Body of pancreas (tissue), 4 donors: ENCODE measurements around the gene SLC35A1. TPM values are rescaled to one million over a fixed set of nuclear protein-coding genes. Genes with fewer than 3 reads are reported as not detected.
A peak's percentile ranks its signal among the peaks of the same experiment; 100 is the strongest.

Experiments used
- ATAC-seq: fragments of 150-250 bp; one replicate; pipeline ENCODE4 v1.9.1; 2016
- DNase-seq, 4 donors: peaks; one replicate each; pipeline ENCODE4 v3.0.0-alpha.2; 2019
- H3K27ac ChIP-seq, 4 donors: fragments of 200-600 bp; sonication (generic); 1 replicate in 3 of 4; 2 replicates in 1 of 4; pipeline versions ENCODE4 v1.5.1 to v1.6.1; 2016 to 2019; ENCODE audit warnings: mild to moderate bottlenecking in 1 of 4, mixed read lengths in 1 of 4, moderate library complexity in 1 of 4
- H3K27me3 ChIP-seq, 2 donors: fragments of 200-600 bp; sonication (generic); one replicate each; pipeline ENCODE4 v1.6.0; 2016; ENCODE audit warnings: mild to moderate bottlenecking in 1 of 2
- H3K36me3 ChIP-seq, 2 donors: fragments of 200-600 bp; sonication (generic); replicated peaks in 1 of 2; 2 replicates each; pipeline ENCODE4 v1.5.1; 2016; ENCODE audit warnings: low read depth in 2 of 2; ENCODE audit not compliant: insufficient read depth in 1 of 2
- H3K4me1 ChIP-seq: fragments of 200-600 bp; sonication (generic); one replicate; pipeline ENCODE4 v1.6.0; 2016
- H3K4me3 ChIP-seq, 2 donors: fragments of 200-600 bp; sonication (generic); 1 replicate in 1 of 2; 2 replicates in 1 of 2; pipeline ENCODE4 v1.5.1; 2016 to 2019
- H3K9me3 ChIP-seq, 3 donors: fragments of 200-600 bp; sonication (generic); 1 replicate in 2 of 3; 2 replicates in 1 of 3; pipeline ENCODE4 v1.5.1; 2016
- POLR2A ChIP-seq, 3 donors: fragments of 450-650 bp; IDR thresholded peaks; one replicate each; pipeline ENCODE4 v1.6.1; 2016; ENCODE audit warnings: antibody characterized with exemption in 3 of 3, mild to moderate bottlenecking in 2 of 3
- WGBS, 2 donors: methylation state at CpG; one replicate each; pipeline ENCODE4 v1.1.5; 2017; 5-methylcytosine and 5-hydroxymethylcytosine counted together
- intact Hi-C: fragments of 100-400 bp; cut with DNase I; formaldehyde crosslinking; loops from one replicate; pipeline ENCODE4 v1.15.1; 2023
- total RNA-seq, 2 donors: library from RNA; depleted of rRNA; stranded (reverse); fragments of >200 nt; gene quantifications; one replicate each; pipeline ENCODE4 v1.1.0, GENCODE V29; 2016
- TF ChIP-seq, protein P1 (sequence below), 7 experiments: fragments of 450-650 bp in 4 of 7; fragments of 200-600 bp in 3 of 7; sonication (generic) in 3 of 7; IDR thresholded peaks; one replicate each; pipeline ENCODE4 v1.5.1; 2016 to 2019; ENCODE audit warnings: antibody characterized with exemption in 7 of 7

Gene SLC35A1
- total RNA-seq, 2 donors from 2014 or later = 6.9 to 16.1 TPM

DNA sequence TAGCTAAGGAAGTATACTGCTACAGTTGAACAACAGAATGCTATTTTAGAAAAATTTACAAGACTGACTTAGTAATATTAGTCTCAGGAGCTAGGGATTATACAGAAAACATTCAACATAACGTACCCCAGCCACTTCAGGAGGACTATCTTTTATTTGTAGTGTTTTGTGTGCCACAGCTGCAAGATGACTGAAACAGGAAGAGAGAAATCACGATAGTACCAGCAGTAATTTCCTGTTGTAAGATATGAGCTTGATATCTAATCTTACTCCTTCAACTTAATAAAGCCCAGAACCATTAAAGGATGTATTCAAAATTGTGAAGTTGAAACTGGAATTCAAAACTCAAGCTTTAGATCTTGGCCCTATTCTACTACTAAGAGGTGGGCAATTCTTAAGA, 42.1 kb downstream of the SLC35A1 start:
- WGBS, 2 donors = 48 to 65% methylated on average over 2 of the region's 2 CpGs
- intact Hi-C loops = no loop called here
- TF ChIP-seq POLR2A (IDR thresholded peaks at IDR 0.05) = no peak
- TF ChIP-seq, protein P1, sequence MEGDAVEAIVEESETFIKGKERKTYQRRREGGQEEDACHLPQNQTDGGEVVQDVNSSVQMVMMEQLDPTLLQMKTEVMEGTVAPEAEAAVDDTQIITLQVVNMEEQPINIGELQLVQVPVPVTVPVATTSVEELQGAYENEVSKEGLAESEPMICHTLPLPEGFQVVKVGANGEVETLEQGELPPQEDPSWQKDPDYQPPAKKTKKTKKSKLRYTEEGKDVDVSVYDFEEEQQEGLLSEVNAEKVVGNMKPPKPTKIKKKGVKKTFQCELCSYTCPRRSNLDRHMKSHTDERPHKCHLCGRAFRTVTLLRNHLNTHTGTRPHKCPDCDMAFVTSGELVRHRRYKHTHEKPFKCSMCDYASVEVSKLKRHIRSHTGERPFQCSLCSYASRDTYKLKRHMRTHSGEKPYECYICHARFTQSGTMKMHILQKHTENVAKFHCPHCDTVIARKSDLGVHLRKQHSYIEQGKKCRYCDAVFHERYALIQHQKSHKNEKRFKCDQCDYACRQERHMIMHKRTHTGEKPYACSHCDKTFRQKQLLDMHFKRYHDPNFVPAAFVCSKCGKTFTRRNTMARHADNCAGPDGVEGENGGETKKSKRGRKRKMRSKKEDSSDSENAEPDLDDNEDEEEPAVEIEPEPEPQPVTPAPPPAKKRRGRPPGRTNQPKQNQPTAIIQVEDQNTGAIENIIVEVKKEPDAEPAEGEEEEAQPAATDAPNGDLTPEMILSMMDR (IDR thresholded peaks at IDR 0.05) = no peak
- Histone ChIP-seq H3K4me1 (no peaks in the 10 kb centered on the region), H3K27ac (no peak overlapping the region), H3K36me3 (peaks cover 9 to 33% of the 10 kb centered on the region in 2 donors), H3K9me3 (no peaks in the 10 kb centered on the region), H3K4me3 (no peak overlapping the region), H3K27me3 (no peaks in the 10 kb centered on the region)
- DNase-seq = no peak
- no peak for ATAC-seq

DNA sequence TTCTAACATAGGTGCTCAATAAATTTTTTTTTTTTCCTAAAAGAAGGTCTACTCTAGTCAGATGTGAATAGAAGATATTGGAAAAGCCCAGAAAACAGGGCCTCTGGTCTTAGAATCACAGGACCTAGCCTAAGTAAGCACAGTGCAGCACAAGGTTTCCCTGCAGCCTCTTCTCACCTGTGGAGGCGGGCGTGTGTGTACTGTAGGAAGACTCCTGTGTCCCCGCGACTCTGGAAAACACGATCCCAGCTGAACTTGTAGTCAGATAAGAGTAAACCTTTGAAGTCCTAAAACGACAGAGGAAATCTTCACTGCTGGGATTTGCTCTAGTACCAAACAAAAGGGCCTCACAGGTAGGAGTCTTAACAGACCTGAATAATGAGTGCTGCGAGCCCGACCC, 45.7 kb downstream of the SLC35A1 start:
- Histone ChIP-seq H3K4me1 (no peaks in the 10 kb centered on the region), H3K27me3 (no peaks in the 10 kb centered on the region), H3K27ac (no peak overlapping the region), H3K4me3 (no peak overlapping the region), H3K9me3 (no peaks in the 10 kb centered on the region), H3K36me3 (peaks cover 9 to 26% of the 10 kb centered on the region in 2 donors)
- WGBS, 2 donors = 86 to 87% methylated on average over 8 of the region's 8 CpGs
- no peak for DNase-seq
- no peak for TF ChIP-seq POLR2A (IDR thresholded peaks at IDR 0.05)
- TF ChIP-seq, protein P1 (IDR thresholded peaks at IDR 0.05) = no peak
- no peak for ATAC-seq
- intact Hi-C loops = no loop called here

DNA sequence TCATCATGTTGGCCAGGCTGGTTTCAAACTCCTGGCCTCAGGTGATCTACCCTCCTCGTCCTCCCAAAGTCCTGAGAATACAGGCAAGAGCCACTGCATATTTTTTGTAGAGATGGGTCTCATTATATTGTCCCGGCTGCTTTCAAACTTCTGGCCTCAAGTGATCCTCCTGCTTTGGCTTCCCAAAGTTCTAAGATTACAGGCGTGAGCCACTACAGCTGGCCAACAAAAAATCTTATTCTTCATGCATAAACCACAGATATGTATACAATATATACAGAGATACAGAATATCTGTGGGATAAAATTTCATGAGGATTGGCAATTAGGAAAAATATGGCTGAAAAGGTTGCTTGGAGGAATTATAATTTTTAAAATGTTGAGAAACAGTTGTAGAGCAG, 49.9 kb downstream of the SLC35A1 start:
- TF ChIP-seq POLR2A (IDR thresholded peaks at IDR 0.05) = no peak
- TF ChIP-seq, protein P1 (IDR thresholded peaks at IDR 0.05) = no peak
- intact Hi-C loops = no loop called here
- H3K9me3 ChIP-seq = no peaks in the 10 kb centered on the region
- WGBS, 2 donors = 74 to 100% methylated on average over 3 of the region's 3 CpGs
- no peak for ATAC-seq
- H3K27ac ChIP-seq = no peak overlapping the region
- H3K4me3 ChIP-seq = no peak overlapping the region
- no peaks in the 10 kb centered on the region for H3K4me1 ChIP-seq
- peaks cover 4 to 19% of the 10 kb centered on the region in 2 donors for H3K36me3 ChIP-seq
- no peak for DNase-seq
- no peaks in the 10 kb centered on the region for H3K27me3 ChIP-seq

DNA sequence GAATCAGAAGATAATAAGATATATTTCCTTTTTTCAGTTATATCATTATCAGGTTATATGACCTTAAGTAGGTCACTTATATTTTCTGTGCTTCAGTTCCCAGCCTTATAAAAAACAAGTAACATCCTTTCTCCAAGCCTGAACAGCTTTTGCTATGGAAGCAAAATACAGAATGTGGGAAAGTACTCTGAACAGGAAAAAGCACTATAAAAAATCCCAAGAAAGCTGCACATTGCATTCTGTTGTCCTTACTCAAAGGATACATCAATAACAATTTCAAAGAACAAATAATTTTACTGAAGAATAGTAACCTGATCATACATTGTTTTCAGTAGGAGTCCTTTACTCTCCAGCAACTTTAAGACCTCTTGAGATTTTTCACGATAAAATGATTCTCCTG, 56.4 kb downstream of the SLC35A1 start:
- H3K4me1 ChIP-seq = no peaks in the 10 kb centered on the region
- no peak for DNase-seq
- intact Hi-C loops = no loop called here
- H3K4me3 ChIP-seq = no peak overlapping the region
- H3K36me3 ChIP-seq = peaks cover 0 to 8% of the 10 kb centered on the region in 2 donors
- no peaks in the 10 kb centered on the region for H3K27me3 ChIP-seq
- TF ChIP-seq, protein P1 (IDR thresholded peaks at IDR 0.05) = no peak
- no peak for TF ChIP-seq POLR2A (IDR thresholded peaks at IDR 0.05)
- H3K9me3 ChIP-seq = no peaks in the 10 kb centered on the region
- ATAC-seq = no peak
- 89 to 94% methylated on average over 1 of the region's 1 CpG for WGBS, 2 donors
- no peak overlapping the region for H3K27ac ChIP-seq

DNA sequence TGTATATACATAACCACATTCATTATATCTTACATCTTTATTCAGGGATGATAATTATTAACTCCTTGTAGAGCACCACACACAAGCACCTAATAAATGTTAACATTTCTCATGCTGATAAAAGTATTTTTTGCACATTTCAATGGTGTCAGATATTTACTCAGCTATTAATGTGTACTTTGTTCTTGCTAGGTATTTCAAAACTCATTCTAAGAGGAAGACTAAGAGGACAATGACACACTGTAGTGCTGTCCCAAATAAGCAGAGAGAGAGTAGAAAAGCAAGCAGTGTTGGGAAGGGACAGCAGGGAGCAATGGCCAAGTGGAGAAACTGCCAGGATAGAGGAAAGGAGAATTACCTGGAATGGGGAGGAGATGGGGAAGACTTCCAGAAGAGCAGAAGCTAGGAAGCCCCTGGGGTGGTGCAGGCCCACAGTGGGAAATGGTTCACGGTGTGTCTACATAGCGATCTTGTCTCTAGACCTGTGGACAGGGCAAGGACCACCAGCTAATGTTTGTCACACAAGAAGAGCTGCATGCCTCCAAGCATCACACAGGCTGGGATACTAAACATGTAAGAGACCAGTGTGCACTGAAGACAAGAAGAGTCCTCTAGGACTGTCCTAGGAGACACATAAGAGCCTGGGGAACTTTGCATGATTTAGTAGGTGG, 61.7 kb downstream of the SLC35A1 start:
- peak overlapping the region in 1 of 4 donors; percentile 26 for H3K27ac ChIP-seq
- TF ChIP-seq, protein P1 (IDR thresholded peaks at IDR 0.05) = no peak
- TF ChIP-seq POLR2A (IDR thresholded peaks at IDR 0.05) = no peak

More for the DNA sequence above, 61.7 kb downstream of the SLC35A1 start:
- 78 to 88% methylated on average over 2 of the region's 2 CpGs for WGBS, 2 donors
- intact Hi-C loops = no loop called here
- Histone ChIP-seq H3K9me3 (no peaks in the 10 kb centered on the region), H3K4me3 (no peak overlapping the region), H3K27me3 (no peaks in the 10 kb centered on the region), H3K36me3 (peaks cover 4 to 5% of the 10 kb centered on the region in 2 donors), H3K4me1 (no peaks in the 10 kb centered on the region)
- ATAC-seq = peak; percentile 63
- DNase-seq = no peak
